Lower lobe of right lung (tissue), 2 donors: ENCODE measurements around the gene LCOR. TPM values are rescaled to one million over a fixed set of nuclear protein-coding genes. Genes with fewer than 3 reads are reported as not detected.

Experiments used
- ATAC-seq, 2 donors: fragments of 200-7000 bp; cut with Tn5 transposase; one replicate each; pipeline ENCODE4 v1.9.1; 2020 to 2022; ENCODE audit warnings: mild to moderate bottlenecking in 2 of 2, moderate library complexity in 2 of 2
- DNase-seq: peaks from one replicate; pipeline ENCODE4 v3.0.0-alpha.2; 2020
- H3K27ac ChIP-seq: fragments of 200-600 bp; one replicate; pipeline ENCODE4 v1.8.0; 2022
- H3K27me3 ChIP-seq: fragments of 200-600 bp; one replicate; pipeline ENCODE4 v1.8.0; 2022; ENCODE audit warnings: low read depth
- H3K36me3 ChIP-seq: fragments of 200-600 bp; one replicate; pipeline ENCODE4 v1.8.0; 2022; ENCODE audit warnings: mild to moderate bottlenecking
- H3K4me1 ChIP-seq: fragments of 200-600 bp; one replicate; pipeline ENCODE4 v1.8.0; 2022
- H3K4me3 ChIP-seq: fragments of 200-600 bp; one replicate; pipeline ENCODE4 v1.8.0; 2022; ENCODE audit warnings: mild to moderate bottlenecking
- H3K9me3 ChIP-seq: fragments of 200-600 bp; one replicate; pipeline ENCODE4 v1.8.0; 2022
- CTCF ChIP-seq: fragments of 200-600 bp; IDR thresholded peaks from one replicate; pipeline ENCODE4 v1.8.0; 2022; ENCODE audit warnings: antibody characterized with exemption, mild to moderate bottlenecking
- intact Hi-C: fragments of 100-400 bp; cut with DNase I; formaldehyde crosslinking; loops from one replicate; pipeline ENCODE4 v1.11.0; 2022
- total RNA-seq: library from RNA; stranded (reverse); fragmentation: NEBNext Ultra II Directional; extraction: Animal tissue kit (Norgen Biotek cat#: 25700); gene quantifications from one replicate; pipeline ENCODE4 v1.2.1, GENCODE V29; 2021
- donor health status: DM: no; HTN: yes; CAD: no; lungs with severe emphysema.

Gene LCOR
- total RNA-seq, 1 donor from 2014 or later: 34.7 TPM

- intact Hi-C loops: no loop called here
- H3K27ac ChIP-seq: no peak overlapping the region
- H3K36me3 ChIP-seq: no peaks in the 10 kb centered on the region
- DNase-seq: no peak
- H3K27me3 ChIP-seq: no peaks in the 10 kb centered on the region
- no peak for TF ChIP-seq CTCF
- H3K9me3 ChIP-seq: no peaks in the 10 kb centered on the region
- H3K4me3 ChIP-seq: no peak overlapping the region
- ATAC-seq: no peak
- H3K4me1 ChIP-seq: no peaks in the 10 kb centered on the region
These were observed 167.2 kb downstream of the LCOR start for GRCh38 chr10:96999337-96999736.

- intact Hi-C loops: no loop called here
- Histone ChIP-seq H3K27ac (no peak overlapping the region), H3K4me1 (no peaks in the 10 kb centered on the region), H3K36me3 (no peaks in the 10 kb centered on the region), H3K9me3 (no peaks in the 10 kb centered on the region), H3K4me3 (no peak overlapping the region), H3K27me3 (no peaks in the 10 kb centered on the region)
- no peak for TF ChIP-seq CTCF
- ATAC-seq (no peak), DNase-seq (no peak)
These were observed 167.9 kb downstream of the LCOR start for GRCh38 chr10:96999987-97000386.

- no peak for ATAC-seq
- no peak for TF ChIP-seq CTCF
- H3K27me3 ChIP-seq: no peaks in the 10 kb centered on the region
- H3K9me3 ChIP-seq: no peaks in the 10 kb centered on the region
- no peak overlapping the region for H3K27ac ChIP-seq
- no peaks in the 10 kb centered on the region for H3K4me1 ChIP-seq
- H3K36me3 ChIP-seq: no peaks in the 10 kb centered on the region
- intact Hi-C loops: no loop called here
- no peak overlapping the region for H3K4me3 ChIP-seq
- no peak for DNase-seq
These were observed 168.5 kb downstream of the LCOR start for GRCh38 chr10:97000487-97001182.

GRCh38 chr10:97001183-97001991 lies 169.3 kb downstream of the LCOR start:
- Histone ChIP-seq H3K27me3 (no peaks in the 10 kb centered on the region), H3K36me3 (no peaks in the 10 kb centered on the region), H3K27ac (no peak overlapping the region), H3K9me3 (no peaks in the 10 kb centered on the region), H3K4me1 (no peaks in the 10 kb centered on the region), H3K4me3 (no peak overlapping the region)
- no peak for DNase-seq
- no peak for ATAC-seq
- intact Hi-C loops: no loop called here
- no peak for TF ChIP-seq CTCF

GRCh38 chr10:97002670-97003069 lies 170.6 kb downstream of the LCOR start:
- Histone ChIP-seq H3K36me3 (no peaks in the 10 kb centered on the region), H3K4me3 (no peak overlapping the region), H3K4me1 (no peaks in the 10 kb centered on the region), H3K27me3 (no peaks in the 10 kb centered on the region), H3K27ac (no peak overlapping the region), H3K9me3 (peaks cover 6% of the 10 kb centered on the region)
- DNase-seq (no peak), ATAC-seq (no peak)
- no peak for TF ChIP-seq CTCF
- intact Hi-C loops: no loop called here
